Activated naive CD4-positive, alpha-beta T cell treated with anti-CD3 and anti-CD28 coated beads, Interleukin-2, amount 50 U/mL, for 72 hours (primary cell): ENCODE measurements around the gene TCP11. TPM values are rescaled to one million over a fixed set of nuclear protein-coding genes. Genes with fewer than 3 reads are reported as not detected.

ENCODE experiments used
- ATAC-seq, 2 donors: fragments of 150-1000 bp; cut with Tn5 transposase; 2 replicates each; pipeline ENCODE4 v1.10.0; 2021; ENCODE audit warnings: mild to moderate bottlenecking in 2 of 2, moderate library complexity in 2 of 2
- DNase-seq, 2 donors: peaks; one replicate each; pipeline ENCODE4 v3.0.0; 2021 to 2022; ENCODE audit warnings: low spot score in 2 of 2
- H3K27ac Mint-ChIP-seq, 2 donors: one replicate each; pipeline ENCODE4 v1.8.0; 2022; ENCODE audit warnings: mild to moderate bottlenecking in 2 of 2, mixed read lengths in 2 of 2
- H3K36me3 Mint-ChIP-seq, 2 donors: one replicate each; pipeline ENCODE4 v1.8.0; 2022; ENCODE audit warnings: mixed read lengths in 2 of 2
- H3K9me3 Mint-ChIP-seq, 2 donors: one replicate each; pipeline ENCODE4 v1.8.0; 2022; ENCODE audit warnings: mixed read lengths in 2 of 2
- total RNA-seq, 2 donors: library from RNA; stranded (reverse); gene quantifications; one replicate each; pipeline ENCODE4 v1.2.3, GENCODE V29; 2022

The TCP11 gene
- total RNA-seq, 2 donors from 2014 or later, result not detected

GRCh38 chr6:35069262-35069661, 71.9 kb downstream of the TCP11 start:
- Mint-ChIP-seq H3K36me3 (peaks cover 0 to 4% of the 10 kb centered on the region in 2 donors), H3K27ac (no peak overlapping the region), H3K9me3 (no peaks in the 10 kb centered on the region)
- ATAC-seq (no peak), DNase-seq (no peak)

GRCh38 chr6:35068644-35069043, 72.5 kb downstream of the TCP11 start:
- ATAC-seq (no peak), DNase-seq (no peak)
- Mint-ChIP-seq H3K36me3 (peaks cover 0 to 4% of the 10 kb centered on the region in 2 donors), H3K27ac (no peak overlapping the region), H3K9me3 (no peaks in the 10 kb centered on the region)

- no peak for DNase-seq
- Mint-ChIP-seq H3K36me3 (peaks cover 0 to 4% of the 10 kb centered on the region in 2 donors), H3K9me3 (no peaks in the 10 kb centered on the region), H3K27ac (no peak overlapping the region)
- no peak for ATAC-seq
Observed at GRCh38 chr6:35068206-35068605, 72.9 kb downstream of the TCP11 start.

Other genes starting within 250 kb of the TCP11 start
- under 1 TPM in 1 of 2 donors, not detected in 1; 0.04 TPM for gene SCUBE3, start 72.6 kb upstream of the TCP11 start, total RNA-seq
- gene ZNF76, start 118.4 kb upstream of the TCP11 start, total RNA-seq, result 10 to 100 TPM; 48.6 to 55.7 TPM
- 100 to 1,000 TPM; 107 to 156 TPM for gene DEF6, start 156.5 kb upstream of the TCP11 start, total RNA-seq
- gene PPARD, start 201.2 kb upstream of the TCP11 start, total RNA-seq, result 10 to 100 TPM; 23.2 to 25.1 TPM